LNCAP (cell line): ENCODE results near the gene SELENOO.

Source experiments
- TF ChIP-seq, protein P1 (sequence below): fragments of 450-650 bp; IDR thresholded peaks from 2 replicates; pipeline ENCODE4 v1.5.1; 2017; ENCODE audit warnings: mild to moderate bottlenecking

The SELENOO gene

DNA sequence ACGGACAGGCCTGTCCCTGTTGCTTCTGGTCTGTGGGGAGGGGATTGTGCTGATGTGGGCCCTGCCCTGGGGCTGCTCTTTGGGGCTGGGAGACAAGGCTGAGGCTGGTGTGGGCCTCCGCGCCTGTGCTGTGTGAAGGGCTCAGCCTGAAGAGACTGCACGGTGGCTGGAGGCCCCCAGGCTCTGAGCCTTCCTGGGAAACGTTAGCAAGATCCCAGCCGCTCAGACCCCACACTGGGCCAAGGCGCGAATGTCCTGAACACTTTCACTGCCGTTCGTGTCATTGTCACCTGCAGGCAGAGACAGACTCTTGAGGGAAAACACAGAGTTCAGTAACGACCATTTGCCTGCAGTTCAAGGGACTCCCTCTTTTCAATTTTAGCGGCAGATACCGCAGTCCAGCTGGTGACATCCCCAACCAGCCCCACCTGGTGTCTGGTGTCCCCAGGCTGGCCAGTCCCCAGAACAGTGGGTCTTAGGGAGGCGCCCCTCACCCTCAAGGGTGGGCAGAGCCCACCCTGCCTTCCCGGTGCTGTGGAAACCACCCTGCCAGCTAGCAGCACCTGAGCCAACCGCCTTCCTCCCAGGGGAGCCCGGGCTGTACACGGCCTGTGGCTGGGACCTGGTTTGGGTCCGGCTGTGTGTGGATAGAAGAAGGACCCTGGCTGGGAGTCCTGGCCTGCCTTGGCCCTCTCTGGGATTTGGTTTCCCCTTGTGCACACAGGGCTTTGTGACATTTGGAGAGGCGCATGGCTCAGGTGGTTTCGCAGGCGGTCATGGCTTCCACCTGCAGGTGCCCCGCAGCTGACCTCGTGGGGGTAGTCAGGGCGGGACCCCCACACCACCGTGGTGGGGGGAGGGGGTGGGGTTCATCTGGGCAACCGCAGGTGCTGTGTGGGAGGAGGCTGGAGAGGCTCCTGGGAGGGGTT is 24.6 kb upstream of the SELENOO start:
- TF ChIP-seq, protein P1, sequence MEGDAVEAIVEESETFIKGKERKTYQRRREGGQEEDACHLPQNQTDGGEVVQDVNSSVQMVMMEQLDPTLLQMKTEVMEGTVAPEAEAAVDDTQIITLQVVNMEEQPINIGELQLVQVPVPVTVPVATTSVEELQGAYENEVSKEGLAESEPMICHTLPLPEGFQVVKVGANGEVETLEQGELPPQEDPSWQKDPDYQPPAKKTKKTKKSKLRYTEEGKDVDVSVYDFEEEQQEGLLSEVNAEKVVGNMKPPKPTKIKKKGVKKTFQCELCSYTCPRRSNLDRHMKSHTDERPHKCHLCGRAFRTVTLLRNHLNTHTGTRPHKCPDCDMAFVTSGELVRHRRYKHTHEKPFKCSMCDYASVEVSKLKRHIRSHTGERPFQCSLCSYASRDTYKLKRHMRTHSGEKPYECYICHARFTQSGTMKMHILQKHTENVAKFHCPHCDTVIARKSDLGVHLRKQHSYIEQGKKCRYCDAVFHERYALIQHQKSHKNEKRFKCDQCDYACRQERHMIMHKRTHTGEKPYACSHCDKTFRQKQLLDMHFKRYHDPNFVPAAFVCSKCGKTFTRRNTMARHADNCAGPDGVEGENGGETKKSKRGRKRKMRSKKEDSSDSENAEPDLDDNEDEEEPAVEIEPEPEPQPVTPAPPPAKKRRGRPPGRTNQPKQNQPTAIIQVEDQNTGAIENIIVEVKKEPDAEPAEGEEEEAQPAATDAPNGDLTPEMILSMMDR, result no peak

DNA sequence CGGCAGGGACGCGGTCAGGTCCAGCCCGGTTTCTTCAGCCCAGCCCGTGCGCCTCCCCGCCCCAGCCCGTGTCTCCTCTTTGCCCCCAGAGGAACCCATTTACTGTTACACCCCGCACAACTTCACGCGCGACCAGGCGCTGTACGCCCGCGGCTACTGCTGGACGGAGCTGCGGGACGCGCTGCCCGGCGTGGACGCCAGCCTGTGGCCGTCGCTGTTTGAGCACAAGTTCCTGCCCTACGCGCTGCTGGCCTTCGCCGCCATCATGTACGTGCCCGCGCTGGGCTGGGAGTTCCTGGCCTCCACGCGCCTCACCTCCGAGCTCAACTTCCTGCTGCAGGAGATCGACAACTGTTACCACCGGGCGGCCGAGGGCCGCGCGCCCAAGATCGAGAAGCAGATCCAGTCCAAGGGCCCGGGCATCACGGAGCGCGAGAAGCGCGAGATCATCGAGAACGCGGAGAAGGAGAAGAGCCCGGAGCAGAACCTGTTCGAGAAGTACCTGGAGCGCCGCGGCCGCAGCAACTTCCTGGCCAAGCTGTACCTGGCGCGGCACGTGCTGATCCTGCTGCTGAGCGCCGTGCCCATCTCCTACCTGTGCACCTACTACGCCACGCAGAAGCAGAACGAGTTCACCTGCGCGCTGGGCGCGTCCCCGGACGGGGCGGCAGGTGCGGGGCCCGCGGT is 23.8 kb upstream of the SELENOO start:
- TF ChIP-seq, protein P1, result no peak

DNA sequence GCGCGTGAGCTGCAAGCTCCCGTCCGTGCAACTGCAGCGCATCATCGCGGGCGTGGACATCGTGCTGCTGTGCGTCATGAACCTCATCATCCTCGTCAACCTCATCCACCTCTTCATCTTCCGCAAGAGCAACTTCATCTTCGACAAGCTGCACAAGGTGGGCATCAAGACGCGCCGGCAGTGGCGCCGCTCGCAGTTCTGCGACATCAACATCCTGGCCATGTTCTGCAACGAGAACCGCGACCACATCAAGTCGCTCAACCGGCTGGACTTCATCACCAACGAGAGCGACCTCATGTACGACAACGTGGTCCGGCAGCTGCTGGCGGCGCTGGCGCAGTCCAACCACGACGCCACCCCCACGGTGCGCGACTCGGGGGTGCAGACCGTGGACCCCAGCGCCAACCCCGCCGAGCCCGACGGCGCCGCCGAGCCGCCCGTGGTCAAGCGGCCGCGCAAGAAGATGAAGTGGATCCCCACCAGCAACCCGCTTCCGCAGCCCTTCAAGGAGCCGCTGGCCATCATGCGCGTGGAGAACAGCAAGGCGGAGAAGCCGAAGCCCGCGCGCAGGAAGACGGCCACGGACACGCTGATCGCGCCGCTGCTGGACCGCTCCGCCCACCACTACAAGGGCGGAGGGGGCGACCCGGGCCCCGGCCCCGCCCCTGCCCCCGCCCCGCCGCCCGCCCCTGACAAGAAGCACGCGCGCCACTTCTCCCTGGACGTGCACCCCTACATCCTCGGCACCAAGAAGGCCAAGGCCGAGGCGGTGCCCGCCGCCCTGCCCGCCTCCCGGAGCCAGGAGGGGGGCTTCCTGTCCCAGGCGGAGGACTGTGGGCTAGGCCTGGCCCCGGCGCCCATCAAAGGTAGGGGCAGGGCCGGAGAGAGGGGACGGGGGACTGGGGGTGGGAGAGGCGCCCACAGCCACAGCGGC is 23.0 kb upstream of the SELENOO start:
- TF ChIP-seq, protein P1, result no peak

DNA sequence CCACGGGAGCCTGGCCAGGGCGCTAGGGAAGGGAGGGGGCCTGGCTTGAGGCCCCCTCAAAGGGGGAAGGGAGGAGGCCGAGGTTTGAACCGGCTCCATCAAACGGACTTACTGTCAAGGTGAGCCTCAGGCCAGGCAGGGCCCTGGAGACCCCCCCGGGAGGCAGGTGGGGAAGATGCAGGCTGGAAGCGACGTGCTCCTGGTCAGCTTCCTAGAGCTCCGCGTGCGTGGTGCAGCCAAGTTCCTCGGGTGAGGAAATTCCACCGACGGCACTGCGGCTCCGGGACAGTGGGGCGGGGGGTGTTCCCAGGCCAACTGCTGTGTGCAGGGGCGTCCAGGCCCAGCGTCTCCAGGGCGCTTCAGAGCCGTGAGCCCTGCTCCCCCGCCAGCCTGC is 22.3 kb upstream of the SELENOO start:
- TF ChIP-seq, protein P1, result no peak

DNA sequence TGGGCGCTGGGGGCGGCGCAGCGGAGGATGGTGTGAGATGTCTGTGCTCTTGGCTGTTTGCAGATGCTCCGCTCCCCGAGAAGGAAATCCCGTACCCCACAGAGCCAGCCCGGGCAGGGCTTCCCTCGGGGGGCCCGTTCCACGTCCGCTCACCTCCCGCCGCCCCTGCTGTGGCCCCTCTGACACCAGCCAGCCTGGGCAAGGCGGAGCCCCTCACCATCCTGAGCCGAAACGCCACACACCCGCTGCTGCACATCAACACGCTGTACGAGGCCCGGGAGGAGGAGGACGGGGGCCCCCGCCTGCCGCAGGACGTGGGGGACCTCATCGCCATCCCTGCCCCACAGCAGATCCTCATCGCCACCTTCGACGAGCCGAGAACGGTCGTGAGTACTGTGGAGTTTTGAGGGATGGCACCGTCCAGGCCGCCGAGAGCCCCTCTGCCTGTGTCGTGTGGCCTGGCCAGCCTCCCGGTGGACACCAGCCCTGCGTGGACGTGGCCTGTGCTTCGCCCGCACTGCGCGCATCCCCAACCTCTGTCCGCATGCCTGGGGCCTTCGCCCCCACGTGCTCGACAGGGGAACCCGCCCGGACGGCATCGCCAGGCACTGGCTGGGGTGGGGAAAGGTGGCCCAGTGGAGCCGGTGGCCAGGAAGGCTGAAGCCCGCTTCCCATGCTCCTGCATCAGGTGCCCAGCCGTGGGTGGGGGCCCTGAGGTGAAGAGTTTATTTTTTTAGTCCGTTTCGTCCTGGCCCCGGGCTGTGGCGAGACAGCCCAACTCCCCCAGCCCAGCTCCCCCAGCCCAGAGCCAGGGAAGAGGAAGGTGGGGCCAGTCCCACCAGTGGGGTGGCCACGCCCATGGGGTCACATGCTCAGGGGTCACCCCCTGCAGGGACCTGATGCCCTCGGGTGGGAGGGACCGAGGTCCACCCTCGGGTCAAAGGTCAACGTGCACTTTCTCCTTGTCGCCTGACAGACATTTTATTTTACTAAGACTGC is 21.6 kb upstream of the SELENOO start:
- TF ChIP-seq, protein P1, result no peak

DNA sequence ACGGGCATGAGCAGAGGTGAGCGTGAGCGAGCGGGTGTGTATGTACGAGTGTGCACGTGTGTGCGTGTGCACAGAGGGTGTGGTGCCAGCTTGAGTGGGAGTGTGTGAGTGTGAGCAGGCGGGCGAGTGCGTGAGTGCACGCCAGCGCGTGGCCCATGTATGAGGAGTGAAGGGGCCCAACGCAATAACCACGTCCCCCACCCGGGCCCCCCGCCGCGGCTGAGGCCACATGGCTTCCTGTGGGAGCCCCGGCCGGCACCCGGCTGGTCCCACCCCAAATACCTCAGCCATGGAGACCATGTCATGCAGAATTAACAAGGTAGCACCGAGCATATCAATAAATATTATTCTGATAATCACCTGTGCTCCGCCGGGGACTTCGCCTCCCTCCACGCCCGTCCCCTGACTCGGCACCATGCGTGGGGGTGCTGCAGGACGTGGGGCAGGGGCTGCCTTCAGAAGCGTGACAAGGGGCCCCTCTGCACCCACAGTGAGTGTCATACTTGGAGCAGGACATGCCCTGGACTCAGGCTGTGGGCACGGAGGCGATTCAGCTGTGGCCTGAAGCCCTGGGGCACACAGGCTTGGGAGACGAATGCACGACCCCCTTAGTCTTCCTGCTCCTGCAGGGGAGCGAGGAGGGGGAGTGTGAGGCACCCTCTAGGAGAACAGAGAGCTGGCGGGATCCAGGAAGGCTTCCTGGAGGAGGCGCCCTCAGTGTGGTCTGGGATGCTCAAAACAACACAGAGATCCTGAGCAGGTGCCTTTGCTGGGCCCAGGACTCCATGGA is 20.7 kb upstream of the SELENOO start:
- TF ChIP-seq, protein P1, result no peak
